BE2C (cell line): ENCODE results near the gene KRTAP9-8.
"Not testable (repeated sequence)": the region's sequence is repeated elsewhere in the genome, so short reads cannot be mapped to it uniquely, and the experiment has no call there.

Experiments
- DNase-seq: peaks from one replicate; pipeline ENCODE4 v3.0.0-alpha.2; 2020
- H3K27me3 ChIP-seq: fragments of 250-450 bp; sonication (Bioruptor Pico); 2 replicates; pipeline ENCODE4 v1.5.1; 2020; ENCODE audit warnings: mild to moderate bottlenecking
- H3K36me3 ChIP-seq: fragments of 250-450 bp; sonication (Bioruptor Pico); 2 replicates; pipeline ENCODE4 v1.5.1; 2020; ENCODE audit warnings: mild to moderate bottlenecking
- H3K4me1 ChIP-seq: fragments of 250-450 bp; sonication (Bioruptor Pico); 2 replicates; pipeline ENCODE4 v1.5.1; 2020
- H3K4me3 ChIP-seq: 2 replicates; pipeline ENCODE4 v1.5.1; 2011; ENCODE audit warnings: low read depth, low read length
- H3K9me3 ChIP-seq: fragments of 250-450 bp; sonication (Bioruptor Pico); 2 replicates; pipeline ENCODE4 v1.5.1; 2020
- CTCF ChIP-seq: IDR thresholded peaks from 2 replicates; pipeline ENCODE4 v1.5.1; 2012; ENCODE audit warnings: mild to moderate bottlenecking, low read depth, low read length

Gene KRTAP9-8

GRCh38 chr17:41256291-41256685 lies 18.5 kb downstream of the KRTAP9-8 start:
- peaks cover 71% of the 10 kb centered on the region for H3K27me3 ChIP-seq
- no peak overlapping the region for H3K4me3 ChIP-seq
- no peaks in the 10 kb centered on the region for H3K4me1 ChIP-seq
- H3K9me3 ChIP-seq = no peaks in the 10 kb centered on the region
- no peak for TF ChIP-seq CTCF
- no peaks in the 10 kb centered on the region for H3K36me3 ChIP-seq
- DNase-seq = no peak

- no peak for TF ChIP-seq CTCF
- no peak for DNase-seq
- H3K4me1 ChIP-seq = no peaks in the 10 kb centered on the region
Observed at GRCh38 chr17:41258406-41258805, 20.6 kb downstream of the KRTAP9-8 start.

GRCh38 chr17:41263212-41263611 lies 25.4 kb downstream of the KRTAP9-8 start:
- Histone ChIP-seq H3K4me3 (no peak overlapping the region), H3K4me1 (no peaks in the 10 kb centered on the region), H3K27me3 (peaks cover 27% of the 10 kb centered on the region), H3K36me3 (no peaks in the 10 kb centered on the region), H3K9me3 (no peaks in the 10 kb centered on the region)
- TF ChIP-seq CTCF = no peak
- no peak for DNase-seq

More at GRCh38 chr17:41258406-41258805, 20.6 kb downstream of the KRTAP9-8 start:
- H3K36me3 ChIP-seq = no peaks in the 10 kb centered on the region
- H3K9me3 ChIP-seq = no peaks in the 10 kb centered on the region
- H3K27me3 ChIP-seq = peaks cover 63% of the 10 kb centered on the region
- H3K4me3 ChIP-seq = no peak overlapping the region

- Histone ChIP-seq H3K36me3 (no peaks in the 10 kb centered on the region), H3K4me1 (no peaks in the 10 kb centered on the region), H3K27me3 (peaks cover 18% of the 10 kb centered on the region), H3K9me3 (no peaks in the 10 kb centered on the region), H3K4me3 (no peak overlapping the region)
- no peak for DNase-seq
- TF ChIP-seq CTCF = no peak
Observed at GRCh38 chr17:41264599-41264998, 26.8 kb downstream of the KRTAP9-8 start.

- Histone ChIP-seq H3K27me3 (peaks cover 18% of the 10 kb centered on the region), H3K9me3 (no peaks in the 10 kb centered on the region), H3K36me3 (no peaks in the 10 kb centered on the region), H3K4me1 (no peaks in the 10 kb centered on the region), H3K4me3 (no peak within 1 kb of the TSS)
- no peak for TF ChIP-seq CTCF
- no peak for DNase-seq
Observed at GRCh38 chr17:41265078-41265477, 27.3 kb downstream of the KRTAP9-8 start, which contains the start of gene KRTAP9-6. Gene KRTAP9-6, plus strand, starts transcription at chr17:41265378. Its CDS starts 0 bp downstream, at chr17:41265378.

GRCh38 chr17:41267711-41268110 lies 29.9 kb downstream of the KRTAP9-8 start:
- no peak for DNase-seq
- no peaks in the 10 kb centered on the region for H3K9me3 ChIP-seq
- H3K36me3 ChIP-seq = no peaks in the 10 kb centered on the region

GRCh38 chr17:41271323-41271722 lies 33.5 kb downstream of the KRTAP9-8 start:
- H3K9me3 ChIP-seq, H3K4me1 ChIP-seq, H3K27me3 ChIP-seq, H3K36me3 ChIP-seq, DNase-seq, H3K4me3 ChIP-seq: not testable (repeated sequence)

More at GRCh38 chr17:41267711-41268110, 29.9 kb downstream of the KRTAP9-8 start:
- H3K4me1 ChIP-seq = no peaks in the 10 kb centered on the region
- no peak overlapping the region for H3K4me3 ChIP-seq
- peaks cover 9% of the 10 kb centered on the region for H3K27me3 ChIP-seq
- no peak for TF ChIP-seq CTCF
